ENCODE data around the gene ASCL5. TPM values are rescaled to one million over a fixed set of nuclear protein-coding genes. Genes with fewer than 3 reads are reported as not detected.

The ASCL5 gene
- total and polyA plus RNA-seq, 2 experiments from 2014 or later: not detected

DNA sequence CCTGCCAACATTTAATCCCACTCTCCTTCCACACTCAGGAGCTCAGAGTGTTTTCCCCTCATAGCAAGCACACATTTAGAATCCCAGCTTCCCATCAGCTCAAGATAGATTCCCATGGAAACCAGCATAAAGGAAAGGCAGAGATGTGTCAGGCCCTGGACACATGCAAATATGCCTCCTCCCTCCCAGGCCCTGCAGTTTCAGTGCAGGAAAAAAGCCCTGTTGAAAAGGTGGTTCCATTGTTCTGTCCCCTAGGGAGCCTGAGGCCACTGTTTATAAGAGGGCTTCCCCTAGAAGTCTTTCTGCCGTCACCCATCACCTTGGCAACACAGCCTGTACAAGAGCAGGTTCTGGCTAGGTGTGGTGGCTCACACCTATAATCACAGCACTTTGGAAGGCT, 18.4 kb downstream of the ASCL5 start:
- H3K4me2 ChIP-seq: no peak overlapping the region
- H3K9me3 ChIP-seq (ENCODE audit: low read depth): no peaks in the 10 kb centered on the region
- no peak for DNase-seq (ENCODE audit: low spot score)
- WGBS (ENCODE audit: low lambda C conversion rate, missing lambda C conversion rate): 55% methylated on average over 1 of the region's 1 CpG
- TF ChIP-seq CTCF (IDR thresholded peaks at IDR 0.05; ENCODE audit: poor library complexity): no peak
- TF ChIP-seq EZH2 (IDR thresholded peaks at IDR 0.05; ENCODE audit: borderline replicate concordance): no peak
- TF ChIP-seq EZH2phosphoT487 (IDR thresholded peaks at IDR 0.05; ENCODE audit: low read depth, severe bottlenecking, unreplicated experiment): no peak
- no peak overlapping the region for H3K27ac ChIP-seq
- H3K79me2 ChIP-seq: no peaks in the 10 kb centered on the region
- no peak overlapping the region for H3K4me3 ChIP-seq
- no peaks in the 10 kb centered on the region for H3K36me3 ChIP-seq (replicated peaks; ENCODE audit: insufficient read depth, low read depth)
- H2AFZ ChIP-seq: no peak overlapping the region
- H4K20me1 ChIP-seq (ENCODE audit: insufficient read depth, poor library complexity, severe bottlenecking): no peaks in the 10 kb centered on the region
- no peaks in the 10 kb centered on the region for H3K9me2 ChIP-seq (replicated peaks; ENCODE audit: insufficient read depth)
- H3K27me3 ChIP-seq: no peaks in the 10 kb centered on the region
- no peaks in the 10 kb centered on the region for H3K4me1 ChIP-seq (ENCODE audit: insufficient read depth)

GRCh38 chr1:201105688-201106087, 21.3 kb downstream of the ASCL5 start:
- Histone ChIP-seq H3K9me2 (replicated peaks; ENCODE audit: insufficient read depth) (no peaks in the 10 kb centered on the region), H3K4me2 (no peak overlapping the region), H3K27me3 (no peaks in the 10 kb centered on the region), H3K4me3 (no peak overlapping the region), H3K27ac (no peak overlapping the region), H2AFZ (no peak overlapping the region), H3K9me3 (ENCODE audit: low read depth) (no peaks in the 10 kb centered on the region), H3K36me3 (replicated peaks; ENCODE audit: insufficient read depth, low read depth) (no peaks in the 10 kb centered on the region), H3K79me2 (no peaks in the 10 kb centered on the region), H3K4me1 (ENCODE audit: insufficient read depth) (no peaks in the 10 kb centered on the region), H4K20me1 (ENCODE audit: insufficient read depth, poor library complexity, severe bottlenecking) (no peaks in the 10 kb centered on the region)
- no peak for DNase-seq (ENCODE audit: low spot score)
- TF ChIP-seq EZH2 (IDR thresholded peaks at IDR 0.05; ENCODE audit: borderline replicate concordance) (no peak), CTCF (IDR thresholded peaks at IDR 0.05; ENCODE audit: poor library complexity) (no peak), EZH2phosphoT487 (IDR thresholded peaks at IDR 0.05; ENCODE audit: low read depth, severe bottlenecking, unreplicated experiment) (no peak)
- WGBS (ENCODE audit: low lambda C conversion rate, missing lambda C conversion rate): 95% methylated on average over 5 of the region's 5 CpGs

DNA sequence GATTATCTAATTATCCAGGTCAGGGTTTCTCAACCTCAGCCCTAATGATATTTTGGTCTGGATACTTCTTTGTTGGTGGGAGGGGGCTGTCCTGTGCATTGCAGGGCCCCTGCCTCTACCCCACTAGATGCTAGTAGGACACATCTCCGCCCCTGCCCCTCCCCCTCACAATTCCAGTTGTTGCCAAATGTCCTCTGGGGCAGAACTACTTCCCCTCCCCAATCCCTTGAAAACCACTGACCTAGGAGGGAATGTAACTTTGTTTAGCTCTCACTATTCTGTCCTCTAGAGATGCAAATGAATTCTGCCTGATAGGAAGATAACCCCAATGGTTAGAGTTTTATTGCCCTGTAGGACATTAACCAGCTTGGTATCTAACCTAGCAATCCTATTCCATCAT, 22.8 kb downstream of the ASCL5 start:
- WGBS (ENCODE audit: low lambda C conversion rate, missing lambda C conversion rate): 53% methylated on average over 1 of the region's 1 CpG
- H3K27me3 ChIP-seq: no peaks in the 10 kb centered on the region
- no peaks in the 10 kb centered on the region for H3K36me3 ChIP-seq (replicated peaks; ENCODE audit: insufficient read depth, low read depth)
- no peaks in the 10 kb centered on the region for H3K9me2 ChIP-seq (replicated peaks; ENCODE audit: insufficient read depth)
- H3K9me3 ChIP-seq (ENCODE audit: low read depth): no peaks in the 10 kb centered on the region
- no peak overlapping the region for H3K4me3 ChIP-seq
- DNase-seq (ENCODE audit: low spot score): peak; percentile 27
- TF ChIP-seq EZH2 (IDR thresholded peaks at IDR 0.05; ENCODE audit: borderline replicate concordance) (no peak), EZH2phosphoT487 (IDR thresholded peaks at IDR 0.05; ENCODE audit: low read depth, severe bottlenecking, unreplicated experiment) (no peak)
- no peaks in the 10 kb centered on the region for H3K4me1 ChIP-seq (ENCODE audit: insufficient read depth)
- no peaks in the 10 kb centered on the region for H4K20me1 ChIP-seq (ENCODE audit: insufficient read depth, poor library complexity, severe bottlenecking)
- no peak overlapping the region for H3K4me2 ChIP-seq
- H2AFZ ChIP-seq: no peak overlapping the region
- H3K79me2 ChIP-seq: no peaks in the 10 kb centered on the region
- no peak overlapping the region for H3K27ac ChIP-seq

DNA sequence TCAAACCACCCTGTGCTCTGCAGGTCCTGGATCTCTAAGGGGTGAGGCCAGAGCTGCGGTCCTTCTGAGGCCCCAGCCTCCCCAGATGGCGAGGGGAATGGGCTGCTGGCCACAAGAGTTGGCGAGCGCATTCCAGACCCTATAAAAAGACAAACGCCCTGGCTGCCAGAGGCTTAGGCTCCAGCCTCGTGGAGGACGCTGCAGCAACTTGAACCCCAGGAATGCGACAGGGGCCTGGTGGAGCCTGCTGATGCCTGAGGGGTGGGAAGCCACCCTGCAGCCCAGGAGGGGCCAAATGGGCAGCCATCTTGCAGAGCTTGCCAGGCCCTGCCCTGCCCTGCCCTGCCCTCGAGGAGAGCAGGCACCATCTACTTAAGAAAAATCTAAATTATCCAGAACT, 23.3 kb downstream of the ASCL5 start:
- Histone ChIP-seq H3K4me2 (no peak overlapping the region), H3K36me3 (replicated peaks; ENCODE audit: insufficient read depth, low read depth) (no peaks in the 10 kb centered on the region), H3K27me3 (no peaks in the 10 kb centered on the region), H4K20me1 (ENCODE audit: insufficient read depth, poor library complexity, severe bottlenecking) (no peaks in the 10 kb centered on the region), H3K4me1 (ENCODE audit: insufficient read depth) (no peaks in the 10 kb centered on the region), H3K4me3 (no peak overlapping the region), H3K79me2 (no peaks in the 10 kb centered on the region), H2AFZ (no peak overlapping the region), H3K9me3 (ENCODE audit: low read depth) (no peaks in the 10 kb centered on the region), H3K27ac (no peak overlapping the region), H3K9me2 (replicated peaks; ENCODE audit: insufficient read depth) (no peaks in the 10 kb centered on the region)
- 71% methylated on average over 9 of the region's 9 CpGs for WGBS (ENCODE audit: low lambda C conversion rate, missing lambda C conversion rate)
- TF ChIP-seq EZH2phosphoT487 (IDR thresholded peaks at IDR 0.05; ENCODE audit: low read depth, severe bottlenecking, unreplicated experiment) (no peak), EZH2 (IDR thresholded peaks at IDR 0.05; ENCODE audit: borderline replicate concordance) (no peak), CTCF (IDR thresholded peaks at IDR 0.05; ENCODE audit: poor library complexity) (no peak)
- DNase-seq (ENCODE audit: low spot score): no peak
